ENCODE measurements around the gene CEP63.

The CEP63 gene

DNA sequence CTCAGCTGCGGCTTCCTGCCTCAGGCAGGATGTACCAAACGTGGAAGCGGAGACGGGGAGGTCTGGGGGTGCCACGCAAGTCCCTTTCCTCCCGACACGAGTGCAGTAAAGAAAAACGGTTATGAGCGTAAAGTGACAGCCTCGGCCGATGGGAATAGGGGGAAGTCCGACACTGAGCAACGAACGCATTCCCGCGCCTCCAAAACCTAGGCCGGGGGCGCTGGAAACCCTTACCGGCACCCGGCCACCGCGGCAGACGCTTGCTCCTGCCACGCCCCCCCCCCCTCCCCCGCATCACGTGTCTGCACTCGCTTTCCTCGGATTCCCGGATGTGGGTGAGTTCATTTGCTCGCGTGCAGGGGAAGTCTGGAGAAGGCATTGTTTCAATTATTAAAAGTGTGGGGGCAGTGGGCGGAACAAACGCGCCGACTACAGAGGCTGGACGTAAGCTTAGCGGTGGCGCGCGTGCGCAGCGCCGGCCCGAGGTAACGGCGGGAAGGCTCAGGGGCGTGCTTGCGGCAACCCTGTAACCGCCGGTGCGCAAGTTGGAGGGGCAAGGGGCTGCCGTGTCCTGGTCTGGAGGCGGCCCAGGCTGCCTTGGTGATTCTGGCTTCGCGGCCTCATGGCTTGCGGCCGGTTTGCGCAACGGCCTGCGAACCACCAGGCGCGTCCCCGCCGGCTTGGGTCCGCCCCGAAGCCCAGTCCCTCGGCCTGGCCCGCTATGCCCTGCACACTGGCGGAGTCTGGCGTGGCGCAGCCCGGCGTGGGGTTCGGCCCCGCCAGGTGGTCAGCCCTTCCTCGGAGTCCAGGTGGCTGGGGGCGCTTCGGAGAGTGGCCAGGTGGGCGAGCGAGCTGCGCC is at the start of gene CEP63, which contains the start of gene ANAPC13:
Gene CEP63 (plus strand): TSS at position 340 of the 859 bp plus-strand sequence. CDS start 9,264 bp downstream, outside the sequence.
Gene ANAPC13 (minus strand): TSS at position 268 of the 859 bp plus-strand sequence. CDS start 3,081 bp downstream, outside the sequence.
- DNase-seq (ENCODE audit: low spot score): peak; percentile 95
- ChIA-PET POLR2A (ENCODE audit: low non-redundant PET) (interaction anchor here (0.8 to 1.0 kb wide), 2 partner anchors 9 to 154 kb away, joined by 4 read pairs; no protein-coding TSS in a partner anchor), CTCF (interaction anchor here (0.9 to 1.2 kb wide), 2 partner anchors 9 to 178 kb away, joined by 3 read pairs; no protein-coding TSS in a partner anchor)
- TF ChIP-seq, protein P1, sequence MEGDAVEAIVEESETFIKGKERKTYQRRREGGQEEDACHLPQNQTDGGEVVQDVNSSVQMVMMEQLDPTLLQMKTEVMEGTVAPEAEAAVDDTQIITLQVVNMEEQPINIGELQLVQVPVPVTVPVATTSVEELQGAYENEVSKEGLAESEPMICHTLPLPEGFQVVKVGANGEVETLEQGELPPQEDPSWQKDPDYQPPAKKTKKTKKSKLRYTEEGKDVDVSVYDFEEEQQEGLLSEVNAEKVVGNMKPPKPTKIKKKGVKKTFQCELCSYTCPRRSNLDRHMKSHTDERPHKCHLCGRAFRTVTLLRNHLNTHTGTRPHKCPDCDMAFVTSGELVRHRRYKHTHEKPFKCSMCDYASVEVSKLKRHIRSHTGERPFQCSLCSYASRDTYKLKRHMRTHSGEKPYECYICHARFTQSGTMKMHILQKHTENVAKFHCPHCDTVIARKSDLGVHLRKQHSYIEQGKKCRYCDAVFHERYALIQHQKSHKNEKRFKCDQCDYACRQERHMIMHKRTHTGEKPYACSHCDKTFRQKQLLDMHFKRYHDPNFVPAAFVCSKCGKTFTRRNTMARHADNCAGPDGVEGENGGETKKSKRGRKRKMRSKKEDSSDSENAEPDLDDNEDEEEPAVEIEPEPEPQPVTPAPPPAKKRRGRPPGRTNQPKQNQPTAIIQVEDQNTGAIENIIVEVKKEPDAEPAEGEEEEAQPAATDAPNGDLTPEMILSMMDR (conservative IDR thresholded peaks at IDR 0.05; ENCODE audit: low read depth): no peak
- H3K27ac ChIP-seq: peak within 1 kb of the TSS; percentile 98

DNA sequence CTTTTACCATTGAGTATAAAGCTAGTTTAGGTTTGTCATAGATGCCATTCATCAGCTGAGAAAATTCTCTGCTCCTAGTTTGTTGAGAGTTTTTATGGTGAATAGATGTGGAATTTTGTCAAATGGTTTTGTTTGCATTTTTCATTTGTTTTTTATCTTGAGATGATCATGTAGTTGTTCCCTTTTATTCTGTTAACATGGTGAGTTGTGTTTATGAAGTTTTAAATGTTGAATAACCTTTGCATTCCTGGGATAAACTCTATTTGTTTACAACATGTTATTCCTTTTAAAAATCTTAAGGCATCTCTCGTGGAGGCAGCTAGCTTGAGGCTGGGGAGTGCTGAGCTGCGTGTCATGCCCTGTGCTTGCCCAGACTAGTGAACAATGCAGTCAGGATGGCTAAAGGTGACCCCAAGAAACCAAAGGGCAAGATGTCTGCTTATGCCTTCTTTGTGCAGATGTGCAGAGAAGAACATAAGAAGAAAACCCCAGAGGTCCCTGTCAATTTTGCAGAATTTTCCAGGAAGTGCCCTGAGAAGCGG is 48.6 kb upstream of the CEP63 start:
- POLR2A ChIA-PET (ENCODE audit: low non-redundant PET): no interaction called here
- peak; percentile 13 for DNase-seq (ENCODE audit: low spot score)
- H3K27ac ChIP-seq: no peak overlapping the region
- TF ChIP-seq, protein P1 (conservative IDR thresholded peaks at IDR 0.05; ENCODE audit: low read depth): no peak
- CTCF ChIA-PET: no interaction called here

DNA sequence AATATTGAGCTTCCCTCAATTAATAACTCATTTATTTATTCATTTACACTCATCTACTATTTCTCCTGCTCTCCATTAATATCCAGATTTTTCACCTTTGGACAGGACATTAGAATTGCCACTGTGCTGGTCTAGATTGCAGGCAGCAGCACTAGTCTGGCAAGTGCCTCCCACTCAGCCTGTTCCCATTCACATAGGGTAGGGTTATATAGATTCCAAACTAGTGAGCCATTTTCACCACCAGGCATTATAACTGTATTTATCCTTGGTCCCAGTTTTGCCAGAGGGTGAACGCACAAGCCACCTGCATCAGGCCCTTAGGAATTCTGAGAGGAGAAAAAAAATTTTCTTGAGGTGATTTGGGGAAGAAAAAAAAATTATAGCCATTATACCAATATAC is 44.5 kb upstream of the CEP63 start:
- TF ChIP-seq, protein P1 (conservative IDR thresholded peaks at IDR 0.05; ENCODE audit: low read depth): no peak
- CTCF ChIA-PET: no interaction called here
- DNase-seq (ENCODE audit: low spot score): peak; percentile 38
- H3K27ac ChIP-seq: no peak overlapping the region
- POLR2A ChIA-PET (ENCODE audit: low non-redundant PET): no interaction called here

DNA sequence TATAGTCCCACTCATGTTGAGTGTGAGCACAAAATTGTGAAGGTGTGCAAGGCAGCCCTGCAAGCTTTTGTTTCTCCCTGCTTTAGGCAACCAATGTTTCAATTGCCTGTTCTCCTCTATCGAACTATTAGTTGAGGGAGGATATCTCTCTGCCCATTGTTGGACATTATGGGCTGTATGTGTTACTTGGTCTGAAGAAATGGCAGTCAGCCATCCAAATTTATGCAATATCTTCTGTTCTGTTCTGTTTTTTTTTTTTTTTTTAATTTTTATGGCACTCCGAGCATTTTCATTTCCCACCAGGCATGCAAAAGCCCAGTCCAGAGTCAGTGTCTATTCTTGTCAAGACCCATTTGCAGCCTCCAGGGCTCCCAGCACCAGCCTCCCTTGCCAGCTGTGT is 44.0 kb upstream of the CEP63 start:
- no peak for DNase-seq (ENCODE audit: low spot score)
- no peak overlapping the region for H3K27ac ChIP-seq
- POLR2A ChIA-PET (ENCODE audit: low non-redundant PET): no interaction called here
- CTCF ChIA-PET: no interaction called here
- TF ChIP-seq, protein P1 (conservative IDR thresholded peaks at IDR 0.05; ENCODE audit: low read depth): no peak

DNA sequence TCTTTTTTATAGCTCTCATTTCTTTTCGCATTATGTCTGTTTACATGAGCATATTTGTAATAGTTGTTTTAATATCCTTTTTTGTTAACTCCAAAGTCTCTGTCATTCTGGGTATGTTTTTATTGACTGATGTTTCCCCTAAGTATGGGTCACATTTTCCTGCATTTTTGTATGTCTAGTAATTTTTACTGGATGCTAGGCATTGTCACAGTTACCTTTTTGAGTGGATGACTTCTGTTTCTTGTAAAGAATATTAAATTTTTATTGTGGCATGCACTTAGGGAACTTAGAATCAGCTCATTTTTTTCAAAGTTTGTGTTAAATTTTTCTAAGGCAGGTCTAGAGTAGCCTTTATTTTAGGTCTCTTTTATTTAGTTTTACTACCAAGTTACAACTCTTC is 40.8 kb upstream of the CEP63 start:
- ChIA-PET CTCF (no interaction called here), POLR2A (ENCODE audit: low non-redundant PET) (no interaction called here)
- no peak overlapping the region for H3K27ac ChIP-seq
- TF ChIP-seq, protein P1 (conservative IDR thresholded peaks at IDR 0.05; ENCODE audit: low read depth): no peak
- no peak for DNase-seq (ENCODE audit: low spot score)

DNA sequence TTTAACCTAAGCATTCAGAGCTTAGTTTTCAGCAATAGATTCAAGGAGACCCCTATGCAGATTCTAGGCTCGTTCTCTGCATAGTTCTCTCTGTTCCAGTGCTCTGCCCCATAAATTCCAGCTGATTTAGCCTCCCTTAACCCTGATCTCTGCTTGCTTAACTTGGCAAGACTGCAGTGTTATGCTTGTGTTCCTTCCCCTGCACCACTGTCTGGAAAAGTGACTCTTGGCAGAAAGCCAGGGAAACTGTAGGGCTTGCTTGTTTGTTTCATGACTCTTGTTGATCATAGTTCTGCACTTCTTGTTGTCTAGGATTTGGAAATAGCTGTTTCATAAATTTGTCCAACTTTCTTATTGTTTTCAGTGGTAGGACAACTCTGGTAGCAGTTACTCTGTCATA is 40.2 kb upstream of the CEP63 start:
- ChIA-PET POLR2A (ENCODE audit: low non-redundant PET) (no interaction called here), CTCF (interaction anchor here (0.6 kb wide), 1 partner anchor 28 kb away, joined by 3 read pairs; no protein-coding TSS in a partner anchor)
- no peak for DNase-seq (ENCODE audit: low spot score)
- no peak overlapping the region for H3K27ac ChIP-seq
- TF ChIP-seq, protein P1 (conservative IDR thresholded peaks at IDR 0.05; ENCODE audit: low read depth): no peak
